K562 (cell line): ENCODE measurements around the gene RAP2C. TPM values are rescaled to one million over a fixed set of nuclear protein-coding genes. Genes with fewer than 3 reads are reported as not detected.
A peak's percentile ranks its signal among the peaks of the same experiment; 100 is the strongest.

Source experiments
- ATAC-seq: fragments of 200-7000 bp; cut with Tn5 transposase; 3 replicates; pipeline ENCODE4 v1.9.1; 2020; ENCODE audit warnings: moderate library complexity
- BruUV-seq: library from RNA; stranded (reverse); fragments of 400-500 nt; replicated peaks from 2 replicates; lab custom pipeline; 2021; lab: Mats Ljungman, UMichigan
- CTCF ChIA-PET: fragments of 300-600 bp; formaldehyde crosslinking; extraction: SDS; loops from one replicate; lab custom pipeline; 2021; ENCODE audit warnings: low intra/inter-chr PET ratio; lab: Yijun Ruan, JAX
- POLR2A ChIA-PET: fragments of 300-600, 350-650 bp; sonication (Branson Sonifier 250); formaldehyde crosslinking; extraction: SDS; loops from one replicate; lab custom pipeline; 2021; ENCODE audit warnings: antibody characterized with exemption, inconsistent platforms; lab: Yijun Ruan, JAX
- DNase-seq, 4 experiments: peaks; one replicate each; pipeline versions ENCODE4 v3.0.0 to v3.0.0-alpha.2; 2011 to 2018; ENCODE audit warnings: low spot score in 3 of 4, mixed read lengths in 3 of 4; ENCODE audit errors: extremely low read depth in 1 of 4
- FAIRE-seq: peaks from 2 replicates; lab custom pipeline; 2011; peaks lifted over from hg19 to GRCh38; lab: Jason Lieb, UNC
- H2AFZ ChIP-seq: 2 replicates; pipeline ENCODE4 v1.6.0; 2011; ENCODE audit warnings: low read depth, low read length, control low read depth, inconsistent platforms
- H3K27ac ChIP-seq: fragments of 200-600 bp; 3 replicates; pipeline ENCODE4 v1.8.0; 2011; ENCODE audit warnings: low read depth, mild to moderate bottlenecking, control low read depth, inconsistent platforms, low read length, moderate library complexity, mixed read lengths; ENCODE audit errors: extremely low read depth
- H3K27me3 ChIP-seq, 2 experiments: fragments of 300-600 bp in 1 of 2; 2 replicates in 1 of 2; 3 replicates in 1 of 2; pipeline versions ENCODE4 v1.6.0 to v1.8.0; 2011; ENCODE audit warnings: inconsistent platforms in 2 of 2, low read length in 2 of 2, mild to moderate bottlenecking in 1 of 2, mixed read lengths in 1 of 2, moderate library complexity in 1 of 2; ENCODE audit not compliant: control insufficient read depth in 2 of 2, insufficient read depth in 2 of 2
- H3K36me3 ChIP-seq: fragments of 300-600 bp; 3 replicates; pipeline ENCODE4 v1.8.0; 2011; ENCODE audit warnings: mild to moderate bottlenecking, low read length, inconsistent platforms; ENCODE audit not compliant: control insufficient read depth, insufficient read depth
- H3K4me1 ChIP-seq, 2 experiments: fragments of 200-600 bp in 1 of 2; replicated peaks in 1 of 2; 2 replicates in 1 of 2; 3 replicates in 1 of 2; pipeline versions ENCODE4 v1.5.1 to v1.8.0; 2011; ENCODE audit warnings: inconsistent platforms in 2 of 2, low read length in 2 of 2, mild to moderate bottlenecking in 1 of 2, mixed read lengths in 1 of 2, moderate library complexity in 1 of 2; ENCODE audit not compliant: control insufficient read depth in 2 of 2, insufficient read depth in 2 of 2
- H3K4me2 ChIP-seq: 2 replicates; pipeline ENCODE4 v1.6.1; 2011; ENCODE audit warnings: low read length, control low read depth, inconsistent platforms, mixed read lengths; ENCODE audit not compliant: insufficient read depth
- H3K4me3 ChIP-seq: fragments of 200-600 bp; sonication (generic), shearing (Covaris generic); 2 replicates; pipeline ENCODE4 v1.5.1; 2016; ENCODE audit warnings: control low read depth, inconsistent platforms
- H3K79me2 ChIP-seq: fragments of 200-600 bp; 3 replicates; pipeline ENCODE4 v1.8.0; 2011; ENCODE audit warnings: low read length, inconsistent platforms; ENCODE audit not compliant: control insufficient read depth, insufficient read depth
- H3K9ac ChIP-seq, 2 experiments: 2 replicates each; pipeline versions ENCODE4 v1.6.0 to v1.6.1; 2011; ENCODE audit warnings: low read depth in 2 of 2, low read length in 2 of 2, control low read depth in 1 of 2, inconsistent platforms in 1 of 2, mild to moderate bottlenecking in 1 of 2, mixed read lengths in 1 of 2; ENCODE audit not compliant: insufficient read depth in 1 of 2
- H3K9me1 ChIP-seq: one replicate; pipeline ENCODE4 v1.6.0; 2011; ENCODE audit warnings: inconsistent platforms, mild to moderate bottlenecking, low read length, moderate library complexity; ENCODE audit not compliant: control insufficient read depth, insufficient read depth
- H3K9me3 ChIP-seq: replicated peaks from 2 replicates; pipeline ENCODE4 v1.5.1; 2011; ENCODE audit warnings: low read depth, low read length, inconsistent platforms; ENCODE audit not compliant: control insufficient read depth, insufficient read depth
- H4K20me1 ChIP-seq: replicated peaks from 2 replicates; pipeline ENCODE4 v1.6.1; 2011; ENCODE audit warnings: low read length, inconsistent platforms, mixed read lengths; ENCODE audit not compliant: control insufficient read depth, insufficient read depth
- HIVEP1 ChIP-seq: fragments of 250-450 bp; sonication (Bioruptor Pico); IDR thresholded peaks from 2 replicates; pipeline ENCODE4 v1.4.0; 2020; ENCODE audit warnings: mild to moderate bottlenecking
- MTA1 ChIP-seq: fragments of 450-650 bp; IDR thresholded peaks from 2 replicates; pipeline ENCODE4 v1.6.1; 2017; ENCODE audit warnings: borderline replicate concordance
- SRSF9 ChIP-seq: fragments of 200-400 bp; formaldehyde crosslinking; IDR thresholded peaks from 2 replicates; pipeline ENCODE4 v1.6.1; 2017; ENCODE audit warnings: low read depth, low read length, borderline replicate concordance
- ZBTB7A ChIP-seq: IDR thresholded peaks from 2 replicates; pipeline ENCODE4 v1.6.1; 2011; ENCODE audit warnings: low read depth, mild to moderate bottlenecking, low read length, moderate library complexity, borderline replicate concordance; ENCODE audit not compliant: control insufficient read depth
- ZC3H11A ChIP-seq: IDR thresholded peaks from 2 replicates; pipeline ENCODE4 v1.6.1; 2012; ENCODE audit warnings: low read depth, low read length, improper control_type of control experiment
- ZNF311 ChIP-seq: fragments of 250-450 bp; sonication (Bioruptor Pico); IDR thresholded peaks from 2 replicates; pipeline ENCODE4 v1.4.0; 2020; ENCODE audit warnings: mild to moderate bottlenecking, moderate library complexity
- ZNF696 ChIP-seq: fragments of 250-450 bp; sonication (Bioruptor Pico); conservative IDR thresholded peaks from 2 replicates; pipeline ENCODE4 v1.4.0; 2020; ENCODE audit warnings: mild to moderate bottlenecking, moderate library complexity
- ZZZ3 ChIP-seq: fragments of 450-650 bp; IDR thresholded peaks from 2 replicates; pipeline ENCODE4 v1.6.1; 2016; ENCODE audit warnings: antibody characterized with exemption, mild to moderate bottlenecking, moderate library complexity
- WGBS: fragments of 100-300 bp; shearing (Covaris generic); methylation state at CpG from one replicate; pipeline ENCODE4 v1.1.6; 2016; ENCODE audit warnings: low coverage, mixed read lengths; ENCODE audit not compliant: insufficient coverage; ENCODE audit errors: missing lambda C conversion rate; 5-methylcytosine and 5-hydroxymethylcytosine counted together
- in situ Hi-C: fragments of 300-500 bp; cut with MboI; formaldehyde crosslinking; loops from 4 replicates; pipeline ENCODE4 v1.15.0; 2018; ENCODE audit warnings: inconsistent platforms, mixed read lengths
- intact Hi-C: fragments of 100-400 bp; cut with micrococcal nuclease; formaldehyde crosslinking; loops from 2 replicates; pipeline ENCODE4 v1.14.2; 2022
- polyA plus RNA-seq, 8 experiments: library from polyadenylated mRNA; depleted of rRNA in 4 of 8; stranded (reverse) in 5 of 8; unstranded in 3 of 8; fragments of >200 nt; fragmentation: Nextera tagmentation in 2 of 8; fragmentation: Illumina TruSeq in 1 of 8; extraction: Ambion mirVana in 2 of 8; extraction: Trizol in 1 of 8; gene quantifications; 2 replicates each; pipeline versions ENCODE4 v1.2.1 to v1.2.3, GENCODE V29; 2011 to 2014; ENCODE audit warnings: inconsistent platforms in 1 of 8, missing spikeins in 1 of 8
- total RNA-seq, 7 experiments: library from RNA; depleted of rRNA in 6 of 7; stranded (reverse); fragments of >200 nt in 6 of 7; fragmentation: Illumina TruSeq in 2 of 7; extraction: Trizol in 2 of 7; gene quantifications; 2 replicates each; pipeline versions ENCODE4 v1.2.1 to v1.2.3, GENCODE V29; 2011 to 2021; ENCODE audit warnings: low replicate concordance in 1 of 7
- TF ChIP-seq, protein P1 (sequence below): sonication (generic); formaldehyde crosslinking; IDR thresholded peaks from 2 replicates; pipeline ENCODE4 v1.8.0; 2022; ENCODE audit warnings: mild to moderate bottlenecking, missing genetic modification reagents
- TF ChIP-seq, protein P2 (sequence below): IDR thresholded peaks from 2 replicates; pipeline ENCODE4 v1.6.1; 2011; ENCODE audit not compliant: insufficient read length; ENCODE audit errors: extremely low read depth
- TF ChIP-seq, protein P3 (sequence below): fragments of 450-650 bp; IDR thresholded peaks from 2 replicates; pipeline ENCODE4 v1.6.1; 2016; ENCODE audit warnings: low read depth

Gene RAP2C
- total and polyA plus RNA-seq, 9 of the 15 experiments (the other 6 are each of a cell fraction or from before 2014, with no cell fraction given) = 7.8 to 28.6 (median 18.6) TPM

DNA sequence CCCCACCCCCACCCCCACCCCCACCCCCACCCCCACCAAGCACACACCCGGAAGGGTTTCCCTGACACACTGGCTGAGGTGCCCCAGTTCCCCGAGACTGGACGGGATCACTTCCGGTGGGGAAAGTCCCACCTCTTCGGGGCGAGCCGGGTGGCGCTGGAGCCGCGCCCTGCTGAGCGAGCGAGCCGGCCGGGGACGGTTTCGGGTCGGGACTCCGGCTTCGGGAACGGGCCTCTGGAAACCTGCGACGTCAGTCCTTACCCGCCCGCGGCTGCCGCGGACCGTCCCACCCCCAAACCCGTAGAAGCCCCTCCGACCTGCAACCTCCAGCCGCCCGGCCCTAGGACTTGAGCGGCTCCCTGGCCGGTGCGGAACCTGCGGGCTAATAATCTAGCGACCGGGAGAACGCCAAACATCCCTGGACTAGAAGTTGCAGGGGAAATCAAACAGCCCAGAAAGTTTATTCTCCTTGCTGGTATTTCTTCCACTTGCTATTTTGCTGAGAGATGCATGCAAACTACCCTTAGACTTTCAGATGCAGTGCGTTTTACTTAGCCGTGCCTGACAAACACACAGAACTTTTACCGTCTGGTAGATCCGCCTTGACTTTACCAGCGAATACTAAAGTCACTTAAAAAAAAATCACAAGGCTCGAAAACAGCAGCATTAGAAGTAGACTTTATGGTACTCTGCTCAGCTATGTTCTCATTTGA lies 991 bp downstream of the RAP2C start:
- no peaks in the 10 kb centered on the region for H4K20me1 ChIP-seq
- peak overlapping the region; percentile 86 to 93 for H3K9ac ChIP-seq
- H3K27ac ChIP-seq = peak overlapping the region; percentile 74
- ATAC-seq (peak; percentile 84), FAIRE-seq (peak; percentile 69), DNase-seq (peak; percentile 83 to 92 (median 88))
- peaks cover 0 to 4% of the 10 kb centered on the region in 2 experiments; a peak in 2 of 5 replicates for H3K4me1 ChIP-seq
- peaks cover 48% of the 10 kb centered on the region for H3K79me2 ChIP-seq
- ChIA-PET POLR2A (interaction anchor here (0.5 to 0.6 kb wide), 2 partner anchors 29 to 45 kb away, joined by 3 to 4 read pairs; no protein-coding TSS in a partner anchor), CTCF (interaction anchor here (0.6 kb wide), 1 partner anchor 46 kb away, joined by 3 read pairs; no protein-coding TSS in a partner anchor)
- peak overlapping the region; percentile 83 for H2AFZ ChIP-seq
- intact Hi-C loops = loop anchor here (1.0 to 5.0 kb wide), 4 partner anchors 196 to 390 kb away; partner anchors contain the start of gene STK26
- peak overlapping the region; percentile 94 for H3K4me2 ChIP-seq
- H3K36me3 ChIP-seq = peaks cover 17% of the 10 kb centered on the region
- peak overlapping the region; percentile 70 for H3K4me3 ChIP-seq
- in situ Hi-C loops = loop anchor here (5.0 to 10.0 kb wide), 2 partner anchors 133 to 386 kb away; no protein-coding TSS in a partner anchor
- no TSS peak for BruUV-seq
- H3K9me3 ChIP-seq = no peaks in the 10 kb centered on the region
- no peaks in the 10 kb centered on the region for H3K9me1 ChIP-seq
- no peaks in the 10 kb centered on the region for H3K27me3 ChIP-seq
- 1% methylated on average over 27 of the region's 45 CpGs for WGBS
- TF ChIP-seq, protein P1, sequence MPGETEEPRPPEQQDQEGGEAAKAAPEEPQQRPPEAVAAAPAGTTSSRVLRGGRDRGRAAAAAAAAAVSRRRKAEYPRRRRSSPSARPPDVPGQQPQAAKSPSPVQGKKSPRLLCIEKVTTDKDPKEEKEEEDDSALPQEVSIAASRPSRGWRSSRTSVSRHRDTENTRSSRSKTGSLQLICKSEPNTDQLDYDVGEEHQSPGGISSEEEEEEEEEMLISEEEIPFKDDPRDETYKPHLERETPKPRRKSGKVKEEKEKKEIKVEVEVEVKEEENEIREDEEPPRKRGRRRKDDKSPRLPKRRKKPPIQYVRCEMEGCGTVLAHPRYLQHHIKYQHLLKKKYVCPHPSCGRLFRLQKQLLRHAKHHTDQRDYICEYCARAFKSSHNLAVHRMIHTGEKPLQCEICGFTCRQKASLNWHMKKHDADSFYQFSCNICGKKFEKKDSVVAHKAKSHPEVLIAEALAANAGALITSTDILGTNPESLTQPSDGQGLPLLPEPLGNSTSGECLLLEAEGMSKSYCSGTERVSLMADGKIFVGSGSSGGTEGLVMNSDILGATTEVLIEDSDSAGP (CRISPR knock-in tag) = no peak
- TF ChIP-seq ZZZ3 (no peak), ZC3H11A (no peak), HIVEP1 (CRISPR knock-in tag) (no peak), MTA1 (no peak), ZNF696 (CRISPR knock-in tag) (no peak), SRSF9 (no peak), ZBTB7A (peak; percentile 77), ZNF311 (CRISPR knock-in tag) (no peak)
- TF ChIP-seq, protein P2, sequence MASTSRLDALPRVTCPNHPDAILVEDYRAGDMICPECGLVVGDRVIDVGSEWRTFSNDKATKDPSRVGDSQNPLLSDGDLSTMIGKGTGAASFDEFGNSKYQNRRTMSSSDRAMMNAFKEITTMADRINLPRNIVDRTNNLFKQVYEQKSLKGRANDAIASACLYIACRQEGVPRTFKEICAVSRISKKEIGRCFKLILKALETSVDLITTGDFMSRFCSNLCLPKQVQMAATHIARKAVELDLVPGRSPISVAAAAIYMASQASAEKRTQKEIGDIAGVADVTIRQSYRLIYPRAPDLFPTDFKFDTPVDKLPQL = no peak
- TF ChIP-seq, protein P3, sequence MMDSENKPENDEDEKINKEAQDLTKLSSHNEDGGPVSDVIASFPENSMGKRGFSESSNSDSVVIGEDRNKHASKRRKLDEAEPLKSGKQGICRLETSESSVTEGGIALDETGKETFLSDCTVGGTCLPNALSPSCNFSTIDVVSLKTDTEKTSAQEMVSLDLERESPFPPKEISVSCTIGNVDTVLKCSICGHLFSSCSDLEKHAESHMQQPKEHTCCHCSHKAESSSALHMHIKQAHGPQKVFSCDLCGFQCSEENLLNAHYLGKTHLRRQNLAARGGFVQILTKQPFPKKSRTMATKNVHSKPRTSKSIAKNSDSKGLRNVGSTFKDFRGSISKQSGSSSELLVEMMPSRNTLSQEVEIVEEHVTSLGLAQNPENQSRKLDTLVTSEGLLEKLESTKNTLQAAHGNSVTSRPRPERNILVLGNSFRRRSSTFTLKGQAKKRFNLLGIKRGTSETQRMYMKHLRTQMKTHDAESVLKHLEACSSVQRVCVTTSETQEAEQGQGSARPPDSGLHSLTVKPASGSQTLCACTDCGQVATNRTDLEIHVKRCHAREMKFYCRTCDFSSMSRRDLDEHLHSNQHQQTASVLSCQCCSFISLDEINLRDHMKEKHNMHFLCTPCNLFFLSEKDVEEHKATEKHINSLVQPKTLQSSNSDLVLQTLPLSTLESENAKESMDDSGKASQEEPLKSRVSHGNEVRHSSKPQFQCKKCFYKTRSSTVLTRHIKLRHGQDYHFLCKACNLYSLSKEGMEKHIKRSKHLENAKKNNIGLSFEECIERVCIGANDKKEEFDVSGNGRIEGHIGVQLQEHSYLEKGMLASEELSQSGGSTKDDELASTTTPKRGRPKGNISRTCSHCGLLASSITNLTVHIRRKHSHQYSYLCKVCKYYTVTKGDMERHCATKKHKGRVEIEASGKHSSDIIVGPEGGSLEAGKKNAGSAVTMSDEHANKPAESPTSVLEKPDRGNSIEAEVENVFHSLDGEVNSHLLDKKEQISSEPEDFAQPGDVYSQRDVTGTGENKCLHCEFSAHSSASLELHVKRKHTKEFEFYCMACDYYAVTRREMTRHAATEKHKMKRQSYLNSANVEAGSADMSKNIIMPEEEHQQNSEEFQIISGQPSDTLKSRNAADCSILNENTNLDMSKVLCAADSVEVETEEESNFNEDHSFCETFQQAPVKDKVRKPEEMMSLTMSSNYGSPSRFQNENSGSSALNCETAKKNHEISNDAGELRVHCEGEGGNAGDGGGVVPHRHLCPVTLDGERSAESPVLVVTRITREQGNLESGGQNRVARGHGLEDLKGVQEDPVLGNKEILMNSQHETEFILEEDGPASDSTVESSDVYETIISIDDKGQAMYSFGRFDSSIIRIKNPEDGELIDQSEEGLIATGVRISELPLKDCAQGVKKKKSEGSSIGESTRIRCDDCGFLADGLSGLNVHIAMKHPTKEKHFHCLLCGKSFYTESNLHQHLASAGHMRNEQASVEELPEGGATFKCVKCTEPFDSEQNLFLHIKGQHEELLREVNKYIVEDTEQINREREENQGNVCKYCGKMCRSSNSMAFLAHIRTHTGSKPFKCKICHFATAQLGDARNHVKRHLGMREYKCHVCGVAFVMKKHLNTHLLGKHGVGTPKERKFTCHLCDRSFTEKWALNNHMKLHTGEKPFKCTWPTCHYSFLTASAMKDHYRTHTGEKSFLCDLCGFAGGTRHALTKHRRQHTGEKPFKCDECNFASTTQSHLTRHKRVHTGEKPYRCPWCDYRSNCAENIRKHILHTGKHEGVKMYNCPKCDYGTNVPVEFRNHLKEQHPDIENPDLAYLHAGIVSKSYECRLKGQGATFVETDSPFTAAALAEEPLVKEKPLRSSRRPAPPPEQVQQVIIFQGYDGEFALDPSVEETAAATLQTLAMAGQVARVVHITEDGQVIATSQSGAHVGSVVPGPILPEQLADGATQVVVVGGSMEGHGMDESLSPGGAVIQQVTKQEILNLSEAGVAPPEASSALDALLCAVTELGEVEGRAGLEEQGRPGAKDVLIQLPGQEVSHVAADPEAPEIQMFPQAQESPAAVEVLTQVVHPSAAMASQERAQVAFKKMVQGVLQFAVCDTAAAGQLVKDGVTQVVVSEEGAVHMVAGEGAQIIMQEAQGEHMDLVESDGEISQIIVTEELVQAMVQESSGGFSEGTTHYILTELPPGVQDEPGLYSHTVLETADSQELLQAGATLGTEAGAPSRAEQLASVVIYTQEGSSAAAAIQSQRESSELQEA = no peak
